Measurements from ENCODE around the gene NRP1.

GRCh38 chr10:33260403-33261149 is 73.9 kb downstream of the NRP1 start:
- no peak for TF ChIP-seq CTCF (IDR thresholded peaks at IDR 0.05; ENCODE audit: low read depth, low read length, missing input control)
- no peak for TF ChIP-seq NR2F2 (IDR thresholded peaks at IDR 0.05)
- no peak for TF ChIP-seq REST (IDR thresholded peaks at IDR 0.05)
- no peak for TF ChIP-seq GABPA (IDR thresholded peaks at IDR 0.05 in 1 of 2, conservative IDR thresholded peaks at IDR 0.05 in 1 of 2)
- TF ChIP-seq RXRA (IDR thresholded peaks at IDR 0.05) = peak in 1 of 2 donors; percentile 46
- no peak for TF ChIP-seq FOXA2 (IDR thresholded peaks at IDR 0.05)
- TF ChIP-seq MAX (IDR thresholded peaks at IDR 0.05) = no peak
- no peak for TF ChIP-seq TAF1 (conservative IDR thresholded peaks at IDR 0.05)
- no peak for TF ChIP-seq ATF3 (IDR thresholded peaks at IDR 0.05)
- no peak for TF ChIP-seq RAD21 (IDR thresholded peaks at IDR 0.05)
- no peak for TF ChIP-seq EGR1 (IDR thresholded peaks at IDR 0.05; ENCODE audit: low read depth in 2 of 2)
- TF ChIP-seq YY1 (IDR thresholded peaks at IDR 0.05) = no peak
- no peak for TF ChIP-seq ZBTB33 (IDR thresholded peaks at IDR 0.05)
- no peak for TF ChIP-seq JUND (IDR thresholded peaks at IDR 0.05)
